IPS DF 4.7 (cell line): ENCODE measurements around the gene SAMD3.
"Not testable (repeated sequence)": the region's sequence is repeated elsewhere in the genome, so short reads cannot be mapped to it uniquely, and the experiment has no call there.

ENCODE experiments used
- DNase-seq: peaks from one replicate; pipeline ENCODE4 v3.0.0-alpha.2; 2013; ENCODE audit warnings: low spot score; ENCODE audit errors: extremely low read depth

The SAMD3 gene

GRCh38 chr6:130211691-130212090, 11.1 kb downstream of the SAMD3 start:
- DNase-seq = no peak

- no peak for DNase-seq
Measured at GRCh38 chr6:130207979-130208649, 14.6 kb downstream of the SAMD3 start.

- no peak for DNase-seq
Measured at GRCh38 chr6:130206479-130206878, 16.3 kb downstream of the SAMD3 start.

GRCh38 chr6:130204322-130204721, 18.4 kb downstream of the SAMD3 start:
- DNase-seq = no peak

DNA sequence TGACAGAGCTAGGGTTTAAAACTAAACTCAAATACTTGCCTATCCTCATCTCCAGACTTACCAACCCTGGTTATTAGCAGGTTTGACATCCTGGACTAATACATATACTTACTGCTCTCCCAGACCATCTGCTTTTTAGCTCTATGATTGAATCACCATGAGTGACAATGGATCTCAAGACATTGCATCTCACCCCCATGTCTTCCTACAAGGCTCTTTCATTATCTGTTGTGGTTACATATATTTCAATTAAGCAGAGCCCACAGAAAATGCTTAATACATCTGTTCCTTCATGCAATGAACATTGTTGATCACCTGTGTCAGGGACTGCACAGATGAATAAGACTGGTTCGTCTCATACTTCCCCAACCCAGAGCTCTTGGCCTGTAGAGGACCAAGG, 19.4 kb downstream of the SAMD3 start:
- no peak for DNase-seq

DNA sequence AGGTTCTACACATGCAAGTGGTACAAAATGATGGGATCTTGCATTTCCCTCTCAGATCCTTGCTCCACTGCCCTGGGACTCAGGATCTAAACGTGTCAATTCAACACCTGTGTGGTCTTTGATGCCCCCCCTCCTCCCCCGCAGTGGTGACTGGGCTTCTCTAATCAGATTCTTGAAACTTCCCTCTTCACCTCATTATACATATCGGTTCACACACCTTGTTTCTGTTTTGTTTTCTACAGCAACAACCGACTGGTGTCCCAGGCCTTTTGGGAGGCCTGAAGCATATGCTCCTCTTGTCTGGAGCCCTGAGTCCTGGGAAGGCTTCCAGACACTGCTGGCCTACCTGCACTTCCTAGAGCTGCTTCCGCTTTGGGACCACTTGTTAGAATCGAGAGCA, 20.0 kb downstream of the SAMD3 start:
- no peak for DNase-seq

DNA sequence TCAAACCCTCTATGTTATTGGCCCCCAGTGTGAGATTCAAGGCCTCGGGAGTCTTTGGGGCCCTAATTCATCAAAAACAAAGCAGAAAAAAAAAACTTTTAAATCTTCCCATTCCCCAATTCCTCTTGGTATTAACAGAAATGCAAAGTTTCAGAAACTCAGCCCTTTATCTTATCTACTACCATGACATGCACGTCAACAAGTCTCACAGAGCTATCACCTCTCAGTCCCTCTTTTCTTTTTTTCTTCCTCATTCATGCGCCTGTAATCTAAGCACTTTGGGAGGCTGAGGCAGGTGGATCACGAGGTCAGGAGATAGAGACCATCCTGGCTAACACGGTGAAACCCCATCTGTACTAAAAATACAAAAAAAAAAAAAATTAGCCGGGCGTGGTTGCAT, 22.7 kb downstream of the SAMD3 start:
- no peak for DNase-seq

- DNase-seq = no peak
Measured at GRCh38 chr6:130198483-130199035, 24.2 kb downstream of the SAMD3 start.

GRCh38 chr6:130197816-130198482, 24.8 kb downstream of the SAMD3 start:
- not testable (repeated sequence) for DNase-seq

DNA sequence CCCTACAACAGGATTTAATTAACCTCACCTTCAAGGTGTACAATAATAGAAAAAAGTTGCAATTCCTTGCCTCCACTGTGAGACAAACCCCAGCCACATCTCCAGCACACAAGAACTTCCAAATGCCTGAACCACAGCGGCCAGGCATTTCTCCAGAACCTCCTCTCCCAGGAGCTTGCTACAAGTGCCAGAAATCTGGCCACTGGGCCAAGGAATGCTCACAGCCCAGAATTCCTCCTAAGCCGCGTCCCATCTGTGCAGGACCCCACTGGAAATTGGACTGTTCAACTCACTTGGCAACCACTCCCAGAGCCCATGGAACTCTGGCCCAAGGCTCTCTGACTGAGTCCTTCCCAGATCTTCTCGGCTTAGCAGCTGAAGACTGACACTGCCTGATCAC, 28.3 kb downstream of the SAMD3 start:
- not testable (repeated sequence) for DNase-seq

- DNase-seq = no peak
Measured at GRCh38 chr6:130190701-130191690, 31.8 kb downstream of the SAMD3 start.

DNA sequence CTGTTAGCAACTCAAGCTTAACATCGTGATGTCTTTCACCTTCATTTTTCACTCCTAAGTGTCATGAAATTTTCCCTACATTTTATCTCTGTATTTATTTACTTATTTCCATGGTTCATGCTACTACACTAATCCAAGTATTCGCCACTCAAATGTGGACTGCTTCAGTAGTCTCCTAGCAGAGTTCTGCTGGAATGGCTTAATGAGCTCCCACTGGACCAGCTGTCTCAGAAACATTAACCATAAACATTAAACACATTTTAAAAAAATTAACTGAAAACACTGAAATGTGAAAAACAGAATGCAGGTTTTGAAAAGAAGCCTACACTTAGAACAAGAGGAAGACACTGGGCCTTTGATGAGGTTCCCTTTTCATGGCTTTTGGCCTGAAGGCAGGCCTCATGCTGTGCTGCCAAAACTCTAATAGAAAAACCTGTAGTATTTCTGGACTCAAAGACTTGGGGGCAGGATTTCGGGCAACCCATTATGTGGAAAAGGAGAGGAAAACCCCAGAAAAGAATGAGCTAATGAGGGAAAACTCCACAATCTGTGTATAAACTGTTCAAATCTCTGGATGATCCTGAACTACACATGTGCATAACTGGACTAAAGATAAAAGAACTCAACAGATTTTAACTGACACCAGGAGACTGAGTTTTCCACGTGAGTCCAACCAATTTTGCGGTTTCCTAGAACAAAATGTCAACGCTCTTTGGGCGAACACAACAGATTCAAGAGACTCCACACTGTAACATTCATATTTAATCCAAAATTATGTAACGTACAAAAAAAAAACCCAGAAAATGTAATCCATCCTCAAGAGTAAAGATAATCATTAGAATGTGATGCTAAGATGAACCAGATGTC, 33.0 kb downstream of the SAMD3 start:
- DNase-seq = no peak

DNA sequence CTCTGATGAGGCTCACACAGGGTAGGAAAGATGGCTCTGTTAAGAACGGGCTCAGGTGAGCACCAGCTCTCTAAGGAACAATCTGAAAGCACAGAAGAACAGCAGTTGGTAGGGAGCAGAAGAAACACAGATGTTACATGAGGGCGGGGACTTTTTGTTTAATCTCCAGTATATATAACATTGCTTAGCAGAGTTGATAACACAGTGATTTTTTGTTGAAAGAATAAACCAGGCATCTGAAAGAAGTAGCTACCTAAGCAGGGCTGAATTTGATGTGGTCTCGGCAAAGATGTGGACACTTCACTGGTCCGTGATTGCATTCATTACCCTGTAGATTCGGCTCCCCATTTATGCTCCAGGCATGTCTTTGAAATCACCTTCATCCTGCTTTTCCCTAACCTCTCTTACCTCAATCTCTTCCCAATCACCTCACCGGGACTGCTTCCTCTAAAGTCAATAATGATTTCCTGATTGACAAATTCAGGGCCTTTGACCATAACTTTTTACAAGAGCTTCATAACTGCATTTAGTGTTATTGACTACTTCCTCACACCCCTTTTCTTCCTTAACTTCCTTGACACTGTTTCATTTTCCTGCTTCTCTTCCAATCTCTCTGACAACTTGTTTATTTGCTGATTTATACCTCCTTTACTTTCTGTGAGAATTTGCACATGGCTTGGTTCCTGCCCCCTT, 34.4 kb downstream of the SAMD3 start:
- no peak for DNase-seq

- no peak for DNase-seq
Measured at GRCh38 chr6:130187335-130188206, 35.2 kb downstream of the SAMD3 start.

DNA sequence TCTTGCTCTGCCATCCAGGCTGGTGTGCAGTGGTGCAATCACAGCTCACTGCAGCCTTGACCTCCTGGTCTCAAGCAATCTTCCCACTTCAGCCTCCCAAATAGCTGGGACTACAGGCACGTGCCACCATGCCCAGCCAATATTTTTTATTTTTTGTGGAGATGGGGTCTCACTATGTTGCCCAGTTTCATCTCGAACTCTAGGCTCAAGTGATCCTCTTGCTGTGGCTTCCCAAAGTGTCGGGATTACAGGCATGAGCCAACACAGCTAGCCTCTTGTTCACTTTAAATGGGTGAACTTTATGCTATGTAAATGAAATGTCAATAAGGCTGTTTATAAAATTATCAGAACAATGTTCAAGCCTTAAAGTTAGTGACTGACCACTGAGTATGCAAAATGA, 37.1 kb downstream of the SAMD3 start:
- no peak for DNase-seq

DNA sequence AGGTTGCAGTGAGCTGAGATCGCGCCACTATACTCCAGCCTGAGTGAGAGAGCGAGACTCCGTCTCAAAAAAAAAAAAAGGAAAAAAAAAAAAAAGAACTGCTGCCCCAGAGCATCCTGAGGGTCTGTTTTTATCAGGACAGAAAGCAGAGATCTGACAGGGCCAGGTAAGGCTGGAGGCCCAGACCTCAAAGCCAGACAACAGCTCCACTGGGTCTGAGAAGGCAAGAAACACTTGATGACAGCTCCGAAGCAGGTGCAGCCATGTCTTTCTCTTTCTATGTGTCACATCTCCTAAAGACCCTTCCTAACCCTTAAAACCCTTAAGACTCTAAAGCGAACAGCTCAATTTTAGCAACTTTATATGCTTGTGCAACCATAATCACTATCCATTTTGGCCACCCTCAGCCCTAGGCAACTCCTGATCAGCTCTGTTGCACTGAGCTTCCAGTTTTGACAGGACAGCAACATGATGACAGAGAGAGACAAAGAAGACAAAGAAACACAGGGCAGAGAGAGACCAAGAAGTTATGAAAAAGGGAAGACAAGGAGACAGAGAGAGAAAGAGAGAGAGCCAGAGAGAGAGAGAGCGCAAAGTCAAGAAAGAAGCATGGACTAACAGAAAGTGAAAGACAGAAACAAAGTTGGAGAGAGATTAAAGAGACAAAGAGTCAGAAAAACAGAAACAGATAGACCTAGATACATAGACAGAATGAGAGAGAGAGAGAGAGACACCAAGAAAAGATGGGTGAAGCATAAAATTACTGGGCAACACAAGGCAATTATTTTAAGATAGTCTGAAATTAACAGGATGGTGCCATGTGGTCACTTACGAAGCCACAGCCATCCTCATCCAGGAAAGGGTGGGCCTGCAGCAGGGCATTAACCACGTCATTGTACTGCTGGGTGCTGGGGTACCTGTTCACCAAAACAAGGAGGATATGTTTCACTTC, 39.2 kb downstream of the SAMD3 start:
- DNase-seq = no peak

DNA sequence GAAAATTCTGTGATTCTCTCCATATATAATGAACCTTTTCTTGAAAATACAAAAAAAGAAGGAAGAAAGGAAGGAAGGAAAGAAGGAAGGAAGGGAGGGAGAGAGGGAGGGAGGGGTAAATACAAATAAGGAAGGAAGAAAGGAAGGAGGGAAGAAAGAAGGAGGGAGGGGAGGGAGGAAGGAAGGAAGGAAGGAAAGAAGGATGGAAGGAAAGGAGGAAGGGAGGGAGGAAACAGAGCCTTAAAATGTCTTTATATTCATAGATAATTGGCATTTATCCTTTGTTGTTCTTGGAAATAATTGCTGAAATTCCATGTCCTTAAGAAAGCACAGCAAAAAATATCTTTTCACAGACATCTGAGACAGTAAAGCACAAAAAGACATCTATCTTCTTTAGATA, 40.3 kb downstream of the SAMD3 start:
- no peak for DNase-seq

GRCh38 chr6:130178692-130179091, 44.1 kb downstream of the SAMD3 start:
- DNase-seq = no peak
